Esophagus muscularis mucosa (tissue), 4 donors: ENCODE data around the gene POU2F1. TPM values are rescaled to one million over a fixed set of nuclear protein-coding genes. Genes with fewer than 3 reads are reported as not detected.

Experiments used
- DNase-seq: peaks from one replicate; pipeline ENCODE4 v3.0.0-alpha.2; 2017; ENCODE audit errors: extremely low spot score
- H3K27ac ChIP-seq, 4 donors: fragments of 200-600 bp; sonication (generic); replicated peaks in 1 of 4; 1 replicate in 3 of 4; 2 replicates in 1 of 4; pipeline ENCODE4 v1.5.1; 2016 to 2019; ENCODE audit warnings: mild to moderate bottlenecking in 1 of 4
- H3K27me3 ChIP-seq, 4 donors: fragments of 200-600 bp; sonication (generic); one replicate each; pipeline versions ENCODE4 v1.5.1 to v1.6.0; 2016 to 2019
- H3K36me3 ChIP-seq, 4 donors: fragments of 200-600 bp; sonication (generic); one replicate each; pipeline ENCODE4 v1.5.1; 2016 to 2019
- H3K4me1 ChIP-seq, 4 donors: fragments of 200-600 bp; sonication (generic); one replicate each; pipeline ENCODE4 v1.5.1; 2016 to 2019
- H3K4me3 ChIP-seq, 4 donors: fragments of 200-600 bp; sonication (generic); 1 replicate in 2 of 4; 2 replicates in 2 of 4; pipeline ENCODE4 v1.5.1; 2016 to 2019; ENCODE audit warnings: mild to moderate bottlenecking in 4 of 4, moderate library complexity in 1 of 4
- H3K9me3 ChIP-seq, 4 donors: fragments of 200-600 bp; sonication (generic); 1 replicate in 3 of 4; 2 replicates in 1 of 4; pipeline ENCODE4 v1.5.1; 2016 to 2019
- CTCF ChIP-seq, 3 experiments: fragments of 200-600 bp in 2 of 3; fragments of 450-650 bp in 1 of 3; sonication (generic) in 2 of 3; IDR thresholded peaks; one replicate each; pipeline ENCODE4 v1.5.1; 2017 to 2019; ENCODE audit warnings: antibody characterized with exemption in 3 of 3, mild to moderate bottlenecking in 2 of 3, moderate library complexity in 1 of 3
- EP300 ChIP-seq: sonication (generic); formaldehyde crosslinking; IDR thresholded peaks from one replicate; pipeline ENCODE4 v1.6.1; 2017; ENCODE audit warnings: antibody characterized with exemption
- POLR2A ChIP-seq: fragments of 450-650 bp; IDR thresholded peaks from one replicate; pipeline ENCODE4 v1.6.1; 2017; ENCODE audit warnings: antibody characterized with exemption, moderate library complexity, mild to moderate bottlenecking, low read depth
- POLR2AphosphoS5 ChIP-seq, 2 donors: sonication (generic); formaldehyde crosslinking; IDR thresholded peaks; one replicate each; pipeline ENCODE4 v1.6.1; 2017; ENCODE audit warnings: antibody characterized with exemption in 2 of 2
- WGBS: methylation state at CpG from one replicate; pipeline ENCODE4 v1.1.5; 2018; 5-methylcytosine and 5-hydroxymethylcytosine counted together
- intact Hi-C: fragments of 100-400 bp; cut with DNase I; formaldehyde crosslinking; loops from one replicate; pipeline ENCODE4 v1.15.1; 2023
- total RNA-seq, 4 donors: library from RNA; depleted of rRNA; stranded (reverse); fragments of >200 nt; gene quantifications; one replicate each; pipeline versions ENCODE4 v1.1.0 to v1.2.1, GENCODE V29; 2016

The POU2F1 gene
- total RNA-seq, 4 donors from 2014 or later: 7.3 to 13.4 (median 10.4) TPM

GRCh38 chr1:167288390-167289074 lies 67.8 kb downstream of the POU2F1 start:
- H3K36me3 ChIP-seq: no peaks in the 10 kb centered on the region
- H3K9me3 ChIP-seq: no peaks in the 10 kb centered on the region
- no peak for DNase-seq
- 93% methylated on average over 3 of the region's 3 CpGs for WGBS
- no peak for TF ChIP-seq CTCF (IDR thresholded peaks at IDR 0.05)
- no peak for TF ChIP-seq EP300
- no peak for TF ChIP-seq POLR2AphosphoS5 (IDR thresholded peaks at IDR 0.05)
- no peak for TF ChIP-seq POLR2A
- no peak overlapping the region for H3K27ac ChIP-seq
- no peak overlapping the region for H3K4me3 ChIP-seq
- no peaks in the 10 kb centered on the region for H3K27me3 ChIP-seq
- intact Hi-C loops: loop anchor here (10.0 kb wide), 1 partner anchor 406 kb away; no protein-coding TSS in a partner anchor
- peaks cover 10 to 45% (median 26%) of the 10 kb centered on the region in 4 donors for H3K4me1 ChIP-seq

- DNase-seq: no peak
- intact Hi-C loops: loop anchor here (10.0 kb wide), 1 partner anchor 406 kb away; no protein-coding TSS in a partner anchor
- Histone ChIP-seq H3K27me3 (no peaks in the 10 kb centered on the region), H3K4me3 (no peak overlapping the region), H3K4me1 (peaks cover 10 to 45% (median 26%) of the 10 kb centered on the region in 4 donors), H3K27ac (no peak overlapping the region), H3K9me3 (no peaks in the 10 kb centered on the region), H3K36me3 (no peaks in the 10 kb centered on the region)
- TF ChIP-seq POLR2A (no peak), EP300 (no peak), POLR2AphosphoS5 (IDR thresholded peaks at IDR 0.05) (no peak), CTCF (IDR thresholded peaks at IDR 0.05) (no peak)
- WGBS: 92% methylated on average over 1 of the region's 1 CpG
These were observed 68.4 kb downstream of the POU2F1 start for GRCh38 chr1:167289075-167289442.

GRCh38 chr1:167289966-167290365 lies 69.3 kb downstream of the POU2F1 start:
- Histone ChIP-seq H3K4me1 (peaks cover 10 to 41% (median 26%) of the 10 kb centered on the region in 4 donors), H3K27ac (no peak overlapping the region), H3K9me3 (no peaks in the 10 kb centered on the region), H3K27me3 (no peaks in the 10 kb centered on the region), H3K4me3 (no peak overlapping the region), H3K36me3 (no peaks in the 10 kb centered on the region)
- no peak for TF ChIP-seq EP300
- TF ChIP-seq POLR2A: no peak
- no peak for TF ChIP-seq CTCF (IDR thresholded peaks at IDR 0.05)
- no peak for TF ChIP-seq POLR2AphosphoS5 (IDR thresholded peaks at IDR 0.05)
- DNase-seq: no peak
- intact Hi-C loops: loop anchor here (10.0 kb wide), 1 partner anchor 405 kb away; no protein-coding TSS in a partner anchor
- 96% methylated on average over 5 of the region's 5 CpGs for WGBS

- no peak overlapping the region for H3K27ac ChIP-seq
- peaks cover 7 to 35% (median 24%) of the 10 kb centered on the region in 4 donors for H3K4me1 ChIP-seq
- 60% methylated on average over 3 of the region's 3 CpGs for WGBS
- no peaks in the 10 kb centered on the region for H3K36me3 ChIP-seq
- no peak overlapping the region for H3K4me3 ChIP-seq
- TF ChIP-seq POLR2A (no peak), EP300 (no peak), CTCF (IDR thresholded peaks at IDR 0.05) (no peak), POLR2AphosphoS5 (IDR thresholded peaks at IDR 0.05) (no peak)
- DNase-seq: no peak
- intact Hi-C loops: no loop called here
- H3K9me3 ChIP-seq: no peaks in the 10 kb centered on the region
- H3K27me3 ChIP-seq: no peaks in the 10 kb centered on the region
These were observed 71.0 kb downstream of the POU2F1 start for GRCh38 chr1:167291539-167292185.
